H54 (cell line): Measurements from ENCODE around the gene GAS7.
"Not testable (repeated sequence)": the region's sequence is repeated elsewhere in the genome, so short reads cannot be mapped to it uniquely, and the experiment has no call there.

Source experiments
- DNase-seq: peaks from one replicate; pipeline ENCODE4 v3.0.0; 2011; ENCODE audit warnings: low spot score, mixed read lengths; ENCODE audit not compliant: insufficient read length
- FAIRE-seq: peaks from 3 replicates; lab custom pipeline; 2011; peaks lifted over from hg19 to GRCh38; lab: Jason Lieb, UNC
- POLR2A ChIP-seq: IDR thresholded peaks from 2 replicates; pipeline ENCODE4 v1.6.1; 2011; ENCODE audit warnings: low read depth, mild to moderate bottlenecking, low read length

GAS7 gene

DNA sequence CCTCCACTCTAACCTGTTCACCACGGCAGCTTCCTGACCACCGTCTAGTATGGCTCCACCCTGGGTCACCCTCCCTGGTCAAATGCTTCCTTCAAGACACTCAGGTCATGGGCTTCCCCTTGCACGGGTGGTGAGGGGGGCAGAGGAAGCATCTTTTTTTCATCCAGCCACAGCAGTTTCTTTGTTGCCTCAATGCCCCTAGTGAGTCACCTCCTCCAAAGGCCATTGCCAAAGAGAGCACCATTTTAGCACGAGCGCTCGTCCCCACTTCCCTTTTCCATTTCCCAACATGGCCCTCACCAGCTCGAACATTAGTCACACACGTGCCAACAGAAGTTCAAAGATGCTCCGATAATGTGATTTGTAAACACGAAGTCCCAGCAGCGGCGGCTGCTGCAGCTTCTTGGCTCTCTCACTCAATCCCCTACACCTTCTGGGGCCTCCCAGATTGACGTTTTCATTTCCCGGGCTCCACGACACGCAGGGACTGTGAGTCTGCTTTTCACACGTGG, 134.6 kb downstream of the GAS7 start:
- no peak for TF ChIP-seq POLR2A
- FAIRE-seq (no peak), DNase-seq (no peak)

DNA sequence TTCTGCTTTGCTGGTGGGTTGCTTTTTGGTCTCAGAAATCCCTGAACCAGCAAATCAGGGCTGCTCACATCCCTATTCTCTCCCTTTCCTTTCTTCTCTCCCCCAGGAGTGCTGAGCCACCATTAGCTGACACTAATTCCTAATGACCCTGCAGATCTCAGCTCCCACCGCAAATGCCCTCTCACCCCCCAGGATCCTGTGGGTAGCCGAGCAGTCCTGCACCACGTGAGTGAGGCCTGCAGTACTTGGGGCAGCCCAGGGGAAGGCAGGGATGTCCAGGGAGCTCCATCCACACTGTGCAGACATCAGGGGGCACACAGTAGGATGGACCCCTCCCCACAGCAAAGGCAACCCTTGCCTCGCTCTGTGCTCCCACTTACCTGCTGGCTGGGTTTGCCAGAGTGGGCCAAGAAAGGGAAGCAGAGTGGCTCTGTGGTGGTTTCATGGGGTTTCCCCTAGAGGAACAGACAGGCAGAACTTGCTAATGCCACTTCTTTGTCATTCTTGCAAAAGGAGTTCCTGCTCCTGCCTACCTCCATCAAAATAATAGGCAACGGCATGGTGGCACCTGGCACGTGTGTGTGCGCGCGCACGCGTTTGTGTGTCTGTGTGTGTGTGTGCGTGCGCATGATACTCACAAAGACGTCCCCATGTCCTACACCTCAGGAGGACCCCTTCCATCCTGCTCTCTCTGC, 135.6 kb downstream of the GAS7 start:
- no peak for TF ChIP-seq POLR2A
- FAIRE-seq (no peak), DNase-seq (no peak)

DNA sequence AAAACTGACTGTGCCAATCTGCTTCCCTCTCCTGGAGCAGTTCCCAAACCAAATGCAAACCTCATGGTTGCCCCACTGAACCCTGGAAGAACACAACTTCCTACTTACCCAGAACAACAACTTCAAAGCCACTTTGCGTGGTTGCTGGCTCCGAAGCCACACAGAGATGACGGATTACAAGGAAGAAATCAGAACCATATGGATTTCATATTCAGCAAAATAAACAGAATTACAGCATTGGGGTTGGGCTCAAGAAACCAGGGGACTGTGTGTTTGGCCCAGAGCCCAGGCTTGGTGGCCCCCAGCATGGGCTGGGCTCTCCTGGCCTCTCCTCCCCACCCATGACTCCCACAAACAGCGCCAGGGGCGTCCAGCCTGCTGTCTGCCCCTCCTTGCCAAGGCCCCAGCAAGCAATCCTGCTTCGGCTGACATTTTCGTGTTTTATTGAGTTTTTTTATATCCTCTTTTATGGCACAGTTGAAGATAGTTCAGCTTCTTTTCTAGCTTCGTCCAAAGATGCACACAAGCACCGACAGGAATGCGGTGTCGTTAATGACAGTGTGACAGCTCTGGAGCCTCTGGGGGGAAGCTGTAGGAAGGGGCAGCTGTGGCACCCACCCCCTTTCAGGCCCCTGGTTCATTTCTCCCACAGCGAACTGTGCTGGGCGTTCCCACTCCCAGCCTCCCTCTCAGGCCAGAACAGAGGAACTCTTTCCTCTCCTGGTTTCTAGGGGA, 137.1 kb downstream of the GAS7 start:
- FAIRE-seq (no peak), DNase-seq (no peak)
- TF ChIP-seq POLR2A, result no peak

DNA sequence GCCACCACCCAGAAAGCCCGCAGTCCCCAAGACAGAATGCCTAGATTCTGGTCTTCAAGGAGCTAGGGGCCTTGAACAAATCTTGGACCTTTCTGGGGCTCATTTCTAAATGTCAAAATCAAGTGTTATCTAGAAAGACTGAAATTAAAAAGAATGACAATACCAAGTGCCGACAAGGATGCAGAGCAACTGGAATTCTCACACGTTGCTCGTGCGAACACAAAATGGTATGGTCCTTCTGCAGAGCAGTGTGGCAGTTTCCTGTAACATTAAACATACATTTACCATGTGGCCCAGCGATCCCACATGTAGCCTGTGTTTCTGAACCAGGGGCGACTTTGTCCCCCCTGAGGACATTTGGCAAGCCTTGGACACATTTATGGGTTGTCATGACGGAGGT, 137.9 kb downstream of the GAS7 start:
- no peak for DNase-seq
- FAIRE-seq, result no peak
- TF ChIP-seq POLR2A, result no peak

DNA sequence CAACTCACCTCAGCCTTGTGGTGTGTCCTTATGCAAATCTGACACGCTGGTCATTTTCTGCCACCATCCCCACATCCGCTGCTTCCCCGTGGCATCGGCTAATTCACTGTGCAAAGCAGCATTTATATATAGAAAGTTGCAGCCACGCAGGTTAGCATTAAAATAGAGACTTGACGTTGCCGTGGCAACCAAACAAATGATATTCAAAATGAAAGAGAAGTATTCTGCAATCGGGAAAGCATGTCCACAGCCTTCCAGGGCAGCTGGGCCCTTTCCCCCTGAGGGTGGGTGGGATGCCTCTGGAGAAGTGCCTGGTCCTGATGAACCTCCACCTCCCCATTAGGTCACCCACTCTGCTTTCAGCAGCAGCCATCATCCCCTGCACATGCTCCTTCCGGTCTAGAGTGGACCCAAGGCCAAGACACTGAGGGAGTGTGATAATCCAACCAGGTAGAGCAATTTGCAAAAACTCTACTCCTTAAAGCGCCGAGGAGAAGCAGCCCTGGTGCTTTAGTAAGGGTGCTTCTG, 138.7 kb downstream of the GAS7 start:
- TF ChIP-seq POLR2A, result no peak
- DNase-seq (no peak), FAIRE-seq (no peak)

DNA sequence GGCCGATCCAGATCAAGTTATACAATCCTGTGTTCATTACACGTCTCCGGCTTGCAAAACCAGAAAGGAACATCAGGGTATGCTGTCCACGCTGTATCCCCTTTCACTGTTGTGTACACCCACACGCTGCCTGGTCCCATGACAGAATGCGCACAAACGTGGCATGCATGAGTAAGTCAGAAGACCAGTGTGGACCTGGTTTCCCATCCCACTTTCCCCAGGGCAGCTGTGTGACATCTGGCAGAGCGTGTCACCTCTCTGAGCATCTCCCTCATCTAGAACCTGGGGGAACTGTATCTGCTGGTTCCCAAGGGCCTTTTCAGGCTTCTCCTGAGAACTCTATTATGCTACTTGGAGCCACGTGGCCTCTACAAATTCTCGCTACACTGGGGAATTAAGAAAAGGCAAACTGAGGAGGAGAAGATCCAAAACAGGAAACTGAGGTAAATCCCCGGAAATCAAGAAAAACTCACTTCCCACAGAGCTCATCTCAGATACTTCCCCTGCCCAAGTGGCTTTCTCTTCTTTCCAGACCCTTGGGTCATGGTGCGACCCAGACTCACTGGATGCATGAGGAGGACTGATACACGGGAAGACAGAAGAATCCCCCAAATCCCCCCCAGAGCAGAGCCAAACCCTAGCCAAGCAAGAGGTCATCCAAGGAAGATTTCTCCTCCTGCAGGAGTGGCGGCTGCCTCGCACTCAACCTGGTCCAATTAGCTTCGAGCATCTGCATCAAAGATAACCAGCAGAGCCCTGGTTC, 139.3 kb downstream of the GAS7 start:
- DNase-seq, result no peak
- FAIRE-seq, result no peak
- TF ChIP-seq POLR2A, result no peak

DNA sequence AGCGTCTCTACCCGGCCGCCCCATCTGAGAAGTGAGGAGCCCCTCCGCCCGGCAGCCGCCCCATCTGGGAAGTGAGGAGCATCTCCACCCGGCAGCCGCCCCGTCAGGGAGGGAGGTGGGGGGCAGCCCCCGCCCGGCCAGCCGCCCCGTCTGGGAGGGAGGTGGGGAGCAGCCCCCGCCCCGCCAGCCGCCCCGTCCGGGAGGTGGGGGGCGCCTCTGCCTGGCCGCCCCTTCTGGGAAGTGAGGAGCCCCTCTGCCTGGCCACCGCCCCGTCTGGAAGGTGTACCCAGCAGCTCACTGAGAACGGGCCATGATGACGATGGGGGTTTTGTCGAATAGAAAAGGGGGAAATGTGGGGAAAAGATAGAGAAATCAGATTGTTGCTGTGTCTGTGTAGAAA, 140.9 kb downstream of the GAS7 start:
- DNase-seq, FAIRE-seq: not testable (repeated sequence)

DNA sequence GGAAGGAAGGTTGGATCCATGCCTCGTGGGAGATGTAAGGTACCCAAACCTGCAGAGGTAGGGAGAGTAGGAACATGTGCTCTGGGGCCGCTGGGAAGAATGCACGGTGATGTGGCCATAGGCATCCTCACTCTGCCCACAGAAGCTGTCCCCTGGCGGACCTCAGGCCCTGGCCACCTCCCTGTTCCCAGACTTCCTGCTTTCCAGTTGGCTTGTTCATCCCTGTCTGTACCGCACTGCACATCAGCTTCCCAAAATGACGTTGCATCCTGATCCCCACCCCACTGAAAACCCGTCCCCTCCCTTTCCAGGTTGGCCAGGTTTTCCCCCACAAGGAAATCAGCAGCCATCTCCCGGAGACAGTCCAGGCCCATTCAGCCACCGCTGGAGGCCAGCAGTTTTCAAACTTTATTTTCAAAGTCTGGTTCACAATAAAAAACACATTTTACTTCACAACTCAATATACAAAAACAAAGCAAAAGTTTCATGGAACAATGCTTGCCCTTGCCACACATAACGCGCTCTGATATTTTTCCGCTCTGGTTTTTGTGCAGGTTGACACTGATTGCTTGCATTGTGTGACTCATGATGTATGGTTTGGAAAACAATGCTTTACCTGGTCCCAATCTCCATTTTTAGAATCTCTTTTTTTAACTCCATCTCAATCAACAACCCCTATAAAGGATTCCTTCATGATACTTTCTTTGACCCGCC, 143.0 kb downstream of the GAS7 start:
- TF ChIP-seq POLR2A, result no peak
- DNase-seq, result no peak
- no peak for FAIRE-seq

DNA sequence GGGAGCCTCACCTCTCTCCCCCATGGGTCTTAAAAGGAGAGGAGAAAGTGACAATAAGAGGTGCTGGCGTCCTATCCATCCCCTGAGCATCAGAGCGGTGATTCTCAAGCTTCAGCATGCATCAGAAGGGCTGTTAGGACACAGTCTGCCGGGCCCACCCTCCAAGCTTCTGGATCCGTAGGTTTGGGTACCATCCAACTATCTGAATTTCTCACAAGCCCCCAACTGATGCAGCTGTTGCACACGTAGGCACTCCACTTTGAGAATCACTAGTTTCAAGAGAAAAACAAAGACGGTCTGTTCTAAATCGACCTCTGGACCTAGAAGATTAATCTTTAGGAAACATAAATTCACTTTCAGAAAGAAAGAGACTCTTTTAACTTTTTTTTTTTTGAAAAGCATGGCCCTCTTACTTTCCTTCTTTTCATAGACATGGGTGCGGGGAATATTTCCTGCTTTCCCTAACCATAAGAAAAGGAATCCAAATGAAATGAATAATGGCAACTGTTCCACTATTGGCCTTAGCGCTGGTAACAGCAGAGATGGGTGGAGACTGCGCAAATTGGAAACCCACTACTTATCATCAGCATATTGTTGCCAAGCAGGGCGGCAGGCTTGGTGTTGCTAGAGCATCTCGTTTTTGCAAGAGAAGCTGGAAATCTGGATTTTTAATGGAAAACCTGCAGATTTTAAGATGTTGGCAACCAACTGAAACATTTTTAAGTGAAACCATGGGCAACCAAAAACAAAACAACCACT, 144.4 kb downstream of the GAS7 start:
- no peak for TF ChIP-seq POLR2A
- FAIRE-seq (no peak), DNase-seq (no peak)

DNA sequence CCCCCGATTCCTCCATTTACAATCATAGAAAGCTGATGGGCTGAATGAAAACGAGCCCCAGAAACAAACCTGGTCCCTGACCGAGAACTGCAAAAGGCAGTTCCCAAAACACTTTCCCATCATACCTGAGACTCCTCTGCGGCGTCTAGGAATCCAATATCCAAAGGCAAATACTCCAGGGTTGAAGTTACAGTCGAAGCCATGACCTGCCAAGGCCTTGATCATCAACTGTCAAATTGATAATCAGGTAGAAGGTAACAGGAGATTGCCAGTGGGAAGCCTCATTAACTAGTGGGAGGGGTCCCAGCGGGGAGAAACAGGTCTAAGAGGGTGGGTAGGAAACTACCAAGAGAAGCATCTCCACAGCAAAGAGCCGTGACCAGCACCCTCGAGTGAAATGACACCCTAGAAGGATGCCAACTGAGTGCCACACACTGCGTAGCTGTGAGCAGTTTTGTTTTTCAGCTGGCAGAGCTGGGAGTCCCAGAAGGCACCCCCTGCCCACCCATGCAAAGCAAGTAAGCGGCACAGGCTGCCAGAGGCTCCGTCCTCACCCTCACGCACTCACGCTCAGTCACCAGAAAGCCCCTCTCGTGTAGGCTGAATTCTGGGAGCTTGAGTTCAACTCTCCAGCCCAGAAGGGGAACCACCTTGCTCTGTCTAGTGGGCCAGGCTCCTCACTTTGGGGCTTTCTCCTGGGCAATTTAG, 146.1 kb downstream of the GAS7 start:
- FAIRE-seq, result no peak
- no peak for DNase-seq
- no peak for TF ChIP-seq POLR2A

DNA sequence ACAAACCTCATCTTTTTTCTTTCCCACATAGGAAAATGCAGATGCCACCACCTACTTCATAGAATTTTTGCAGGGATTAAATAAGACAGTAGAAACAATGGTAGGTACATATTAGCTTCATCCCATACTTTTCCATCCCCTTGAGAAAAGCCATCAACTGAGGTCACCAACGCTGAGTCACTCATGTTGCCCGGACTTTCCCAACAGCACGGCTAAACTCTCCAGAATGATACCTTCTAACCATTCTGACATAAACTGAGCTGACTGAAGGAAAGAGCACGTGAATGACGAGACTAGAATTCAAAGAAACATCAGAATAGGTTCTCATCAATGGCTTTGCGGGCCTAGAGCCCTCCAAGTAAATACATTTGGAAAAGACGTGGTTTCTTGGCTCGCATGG, 147.3 kb downstream of the GAS7 start:
- no peak for FAIRE-seq
- DNase-seq, result no peak
- no peak for TF ChIP-seq POLR2A

DNA sequence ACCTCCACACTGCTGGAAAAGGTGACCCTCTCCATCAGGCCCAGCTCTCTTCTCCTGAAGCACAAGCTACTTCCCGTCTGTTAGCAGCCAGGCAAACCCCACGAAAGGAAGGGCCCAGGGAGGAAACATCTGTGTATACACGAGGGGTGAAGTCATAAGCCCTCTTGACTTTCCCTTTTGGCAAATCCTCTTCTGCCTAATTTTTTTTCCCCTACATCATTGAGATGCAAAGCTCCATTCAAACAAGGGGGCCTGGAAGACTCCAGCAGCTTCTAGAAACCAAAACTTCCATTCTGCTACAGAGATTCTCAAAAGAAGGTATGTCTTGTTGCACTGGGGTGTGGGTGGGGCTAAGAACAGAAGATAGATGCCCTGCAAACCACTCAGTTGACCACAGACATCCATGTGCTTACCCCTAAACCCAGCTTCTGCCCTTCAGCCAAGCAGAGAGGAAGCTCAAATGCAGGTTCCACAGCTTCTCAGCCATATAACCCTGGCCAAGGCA, 147.8 kb downstream of the GAS7 start:
- FAIRE-seq (no peak), DNase-seq (no peak)
- no peak for TF ChIP-seq POLR2A
